Lower leg skin (tissue), 4 donors: Measurements from ENCODE around the gene RPS6KL1. TPM values are rescaled to one million over a fixed set of nuclear protein-coding genes. Genes with fewer than 3 reads are reported as not detected.

ENCODE experiments used
- DNase-seq, 2 donors: peaks; one replicate each; pipeline ENCODE4 v3.0.0-alpha.2; 2019; ENCODE audit warnings: low spot score in 2 of 2
- H3K4me3 ChIP-seq: fragments of 200-600 bp; sonication (generic); 2 replicates; pipeline ENCODE4 v1.5.1; 2017; ENCODE audit warnings: mild to moderate bottlenecking, low read depth; ENCODE audit not compliant: poor library complexity, severe bottlenecking
- POLR2A ChIP-seq, 2 donors: fragments of 450-650 bp; IDR thresholded peaks; one replicate each; pipeline ENCODE4 v1.6.1; 2016 to 2017; ENCODE audit warnings: antibody characterized with exemption in 2 of 2, mild to moderate bottlenecking in 1 of 2, moderate library complexity in 1 of 2
- WGBS, 2 donors: methylation state at CpG; one replicate each; pipeline ENCODE4 v1.1.5; 2018; 5-methylcytosine and 5-hydroxymethylcytosine counted together
- intact Hi-C: fragments of 100-400 bp; cut with DNase I; formaldehyde crosslinking; loops from one replicate; pipeline ENCODE4 v1.15.0; 2023; ENCODE audit warnings: low total_unique reads
- total RNA-seq, 4 donors: library from RNA; depleted of rRNA; stranded (reverse); fragments of >200 nt; gene quantifications; one replicate each; pipeline ENCODE4 v1.1.0, GENCODE V29; 2016
- TF ChIP-seq, protein P1 (sequence below), 3 donors: fragments of 450-650 bp; IDR thresholded peaks; one replicate each; pipeline ENCODE4 v1.5.1; 2016; ENCODE audit warnings: antibody characterized with exemption in 3 of 3, mild to moderate bottlenecking in 3 of 3, moderate library complexity in 2 of 3

Gene RPS6KL1
- total RNA-seq, 4 donors from 2014 or later, result 0.38 to 3.7 (median 2.1) TPM

DNA sequence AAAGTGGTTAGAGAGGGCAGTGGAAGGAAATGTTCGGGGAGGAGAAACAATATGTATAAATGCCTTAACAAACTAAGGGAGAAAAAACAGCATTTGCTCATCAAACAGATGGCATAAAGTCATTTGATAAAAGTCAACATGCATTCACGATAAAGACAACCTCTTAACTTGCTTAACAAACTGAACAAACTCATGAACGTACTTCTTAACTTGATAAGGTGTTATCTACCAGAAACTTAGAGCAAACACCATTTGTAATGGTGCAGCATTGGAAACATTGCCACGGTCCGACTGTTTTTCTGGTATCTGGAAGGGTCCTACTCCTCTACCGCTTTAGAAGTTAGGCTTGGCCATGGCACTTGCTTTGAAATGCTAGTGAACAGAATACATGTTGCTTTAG lies 4.2 kb upstream of the RPS6KL1 start:
- H3K4me3 ChIP-seq, result no peak overlapping the region
- DNase-seq, result no peak
- WGBS, 2 donors, result 81 to 91% methylated on average over 6 of the region's 6 CpGs
- intact Hi-C loops, result no loop called here
- TF ChIP-seq, protein P1, sequence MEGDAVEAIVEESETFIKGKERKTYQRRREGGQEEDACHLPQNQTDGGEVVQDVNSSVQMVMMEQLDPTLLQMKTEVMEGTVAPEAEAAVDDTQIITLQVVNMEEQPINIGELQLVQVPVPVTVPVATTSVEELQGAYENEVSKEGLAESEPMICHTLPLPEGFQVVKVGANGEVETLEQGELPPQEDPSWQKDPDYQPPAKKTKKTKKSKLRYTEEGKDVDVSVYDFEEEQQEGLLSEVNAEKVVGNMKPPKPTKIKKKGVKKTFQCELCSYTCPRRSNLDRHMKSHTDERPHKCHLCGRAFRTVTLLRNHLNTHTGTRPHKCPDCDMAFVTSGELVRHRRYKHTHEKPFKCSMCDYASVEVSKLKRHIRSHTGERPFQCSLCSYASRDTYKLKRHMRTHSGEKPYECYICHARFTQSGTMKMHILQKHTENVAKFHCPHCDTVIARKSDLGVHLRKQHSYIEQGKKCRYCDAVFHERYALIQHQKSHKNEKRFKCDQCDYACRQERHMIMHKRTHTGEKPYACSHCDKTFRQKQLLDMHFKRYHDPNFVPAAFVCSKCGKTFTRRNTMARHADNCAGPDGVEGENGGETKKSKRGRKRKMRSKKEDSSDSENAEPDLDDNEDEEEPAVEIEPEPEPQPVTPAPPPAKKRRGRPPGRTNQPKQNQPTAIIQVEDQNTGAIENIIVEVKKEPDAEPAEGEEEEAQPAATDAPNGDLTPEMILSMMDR (IDR thresholded peaks at IDR 0.05), result no peak
- no peak for TF ChIP-seq POLR2A (IDR thresholded peaks at IDR 0.05)

GRCh38 chr14:74924061-74924460 lies 1.0 kb upstream of the RPS6KL1 start:
- 83 to 85% methylated on average over 11 of the region's 11 CpGs for WGBS, 2 donors
- TF ChIP-seq POLR2A (IDR thresholded peaks at IDR 0.05), result no peak
- TF ChIP-seq, protein P1 (IDR thresholded peaks at IDR 0.05), result no peak

DNA sequence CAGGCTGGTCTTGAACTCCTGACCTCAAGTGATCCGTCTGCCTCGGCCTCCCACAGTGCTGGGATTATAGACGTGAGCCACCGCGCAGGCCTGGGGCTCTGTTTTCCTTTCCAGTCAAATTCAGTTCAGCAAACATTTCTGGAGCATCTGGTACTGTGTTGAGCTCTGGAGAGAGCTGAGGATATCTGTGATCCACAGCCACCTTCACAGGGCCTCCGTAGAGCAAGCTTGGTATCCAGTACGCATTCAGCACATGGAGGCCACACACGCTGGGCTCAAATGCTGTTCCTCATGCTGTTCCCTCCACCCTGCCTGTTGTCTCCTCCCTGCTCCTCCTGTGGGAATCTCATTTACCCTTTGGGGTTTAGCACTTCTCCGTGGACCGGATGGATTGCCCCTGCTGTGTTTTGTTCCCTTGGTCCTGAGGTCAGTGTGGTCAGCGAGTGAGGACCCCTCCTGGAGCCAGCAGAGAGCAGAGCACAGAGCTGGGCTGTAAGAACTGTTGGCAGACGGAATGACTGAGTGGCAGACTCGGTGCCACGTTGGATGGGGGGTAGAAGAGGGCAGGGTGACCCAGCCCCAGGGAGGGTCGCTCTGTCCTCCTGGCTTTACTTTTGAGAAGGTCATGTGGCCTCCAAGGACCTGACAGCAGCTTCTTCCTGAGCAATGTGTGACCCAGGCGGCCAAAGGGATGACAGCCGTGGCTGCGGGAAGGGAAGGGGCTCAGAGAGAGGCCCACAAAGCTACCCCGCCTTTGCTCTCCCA lies 891 bp downstream of the RPS6KL1 start:
- DNase-seq, result peak in 1 of 2 donors; percentile 53
- TF ChIP-seq, protein P1 (IDR thresholded peaks at IDR 0.05), result no peak
- TF ChIP-seq POLR2A (IDR thresholded peaks at IDR 0.05), result no peak
- 82 to 86% methylated on average over 19 of the region's 19 CpGs for WGBS, 2 donors
- H3K4me3 ChIP-seq, result no peak overlapping the region
- intact Hi-C loops, result no loop called here

More at GRCh38 chr14:74924061-74924460, 1.0 kb upstream of the RPS6KL1 start:
- no peak for DNase-seq
- no peak overlapping the region for H3K4me3 ChIP-seq
- intact Hi-C loops, result no loop called here

DNA sequence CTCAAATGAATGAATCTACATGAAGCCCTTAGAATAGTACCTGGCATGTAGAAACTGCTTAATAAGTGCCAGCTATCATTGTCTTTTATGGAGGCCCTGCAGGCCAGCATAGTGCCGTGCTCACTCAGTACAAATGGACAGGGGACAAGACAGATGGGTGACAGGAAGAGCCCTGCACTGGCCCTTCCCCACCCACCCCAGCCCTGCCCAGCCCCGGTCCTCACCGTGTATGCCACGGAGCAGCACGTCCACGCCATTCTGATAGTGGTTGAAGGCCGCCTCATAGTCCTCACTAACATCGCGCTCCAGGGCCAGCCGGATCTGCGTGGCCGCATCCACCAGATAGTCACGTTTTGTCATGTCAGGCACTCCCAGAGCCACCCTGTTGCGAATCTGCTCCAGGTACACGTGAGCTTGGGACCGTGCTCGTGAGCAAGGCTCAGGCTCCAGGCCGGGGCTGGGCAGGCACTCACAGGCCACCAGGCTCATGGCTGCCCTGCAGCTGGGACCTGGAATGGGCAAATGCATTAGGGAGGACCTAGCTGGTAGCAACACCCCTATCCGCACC lies 1.9 kb downstream of the RPS6KL1 start:
- DNase-seq, result peak in 1 of 2 donors; percentile 68
- intact Hi-C loops, result no loop called here
- 93% methylated on average over 12 to 17 of the region's 19 CpGs for whole genome bisulfite sequencing, 2 donors
- no peak for TF ChIP-seq POLR2A (IDR thresholded peaks at IDR 0.05)
- TF ChIP-seq, protein P1 (IDR thresholded peaks at IDR 0.05), result no peak
- no peak overlapping the region for H3K4me3 ChIP-seq

GRCh38 chr14:74920281-74920680 lies 2.8 kb downstream of the RPS6KL1 start:
- no peak for TF ChIP-seq POLR2A (IDR thresholded peaks at IDR 0.05)
- intact Hi-C loops, result no loop called here
- peak in 1 of 2 donors; percentile 70 for DNase-seq
- no peak overlapping the region for H3K4me3 ChIP-seq
- WGBS, 2 donors, result 86 to 90% methylated on average over 4 of the region's 4 CpGs

DNA sequence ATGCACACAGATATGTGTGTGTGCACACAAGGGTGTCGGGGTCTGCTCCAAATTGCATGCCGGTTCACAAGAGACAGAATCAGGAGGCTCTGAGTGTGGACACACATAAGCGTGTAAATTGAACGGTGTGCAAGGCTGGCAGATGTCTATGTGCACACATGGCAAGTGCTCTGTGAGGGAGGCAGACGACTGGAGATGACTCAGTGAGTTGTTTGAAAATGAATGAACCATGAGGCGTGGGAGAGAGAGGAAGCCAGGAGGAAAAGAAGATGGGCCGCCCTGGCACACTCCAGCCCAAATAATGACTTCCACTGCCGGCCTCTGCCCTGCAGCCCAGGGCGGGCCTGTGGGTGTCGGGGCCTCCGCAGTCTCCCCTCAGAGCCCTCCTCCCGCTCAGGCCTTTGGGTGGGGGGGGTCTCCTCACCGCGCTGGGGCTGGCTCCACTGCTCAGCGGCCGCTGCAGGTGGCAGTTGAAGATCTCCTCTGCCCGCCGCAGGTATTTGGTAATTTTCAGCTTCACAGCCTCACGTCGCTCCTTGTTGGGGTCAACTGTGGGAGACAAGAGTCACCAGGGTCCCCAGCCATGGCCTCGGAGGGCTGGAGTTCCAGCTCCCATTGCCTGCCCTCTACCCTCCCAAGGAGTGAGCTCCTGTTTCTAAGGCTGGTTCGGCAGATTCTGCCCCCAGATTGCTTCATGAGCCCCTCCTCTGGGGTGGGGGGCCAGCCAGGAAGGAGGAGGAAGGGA lies 3.5 kb downstream of the RPS6KL1 start:
- DNase-seq, result peak in 1 of 2 donors; percentile 76
- no peak for TF ChIP-seq POLR2A (IDR thresholded peaks at IDR 0.05)
- TF ChIP-seq, protein P1 (IDR thresholded peaks at IDR 0.05), result no peak
- 73 to 77% methylated on average over 21 to 22 of the region's 22 CpGs for WGBS, 2 donors
- H3K4me3 ChIP-seq, result no peak overlapping the region
- intact Hi-C loops, result loop anchor here (10.0 kb wide), 1 partner anchor 165 kb away; no protein-coding TSS in a partner anchor
